ENCODE data around the gene ATP1A1. TPM values are rescaled to one million over a fixed set of nuclear protein-coding genes. Genes with fewer than 3 reads are reported as not detected.

ATP1A1 gene
- total RNA-seq, 1 donor from 2014 or later: 358 TPM

DNA sequence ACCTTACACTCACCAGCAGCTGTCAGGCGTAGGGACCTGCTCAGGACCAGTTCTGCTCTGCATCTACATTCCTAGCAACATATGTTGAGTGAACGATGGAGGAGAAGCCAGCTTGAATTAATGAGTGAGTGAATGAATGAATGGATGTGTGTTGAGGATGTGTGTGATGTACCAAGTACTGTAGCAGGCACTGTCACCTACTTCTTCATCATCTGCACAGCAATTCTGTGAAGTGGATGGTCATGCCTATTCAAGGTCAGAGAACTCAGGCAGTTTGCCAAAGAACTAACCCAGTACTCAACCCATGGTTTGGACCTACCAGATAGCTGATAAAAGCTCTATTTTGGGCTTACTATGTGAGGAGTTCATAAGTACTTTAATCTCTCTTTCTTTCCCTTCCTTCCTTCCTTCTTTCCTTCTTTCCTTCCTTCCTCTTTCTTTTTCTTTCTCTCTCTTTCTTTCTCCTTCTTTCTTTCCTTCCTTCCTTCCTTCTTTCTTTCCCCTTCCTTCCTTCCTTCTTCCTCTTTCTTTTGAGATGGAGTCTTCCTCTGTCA lies 56.9 kb downstream of the ATP1A1 start:
- H3K4me3 ChIP-seq: no peak overlapping the region
- intact Hi-C loops (cut with DNase I): no loop called here
- no peaks in the 10 kb centered on the region for H3K9me3 ChIP-seq
- TF ChIP-seq POLR2A (IDR thresholded peaks at IDR 0.05) (no peak), POLR2AphosphoS5 (IDR thresholded peaks at IDR 0.05; ENCODE audit: insufficient read depth in 1 of 2, low read depth in 1 of 2) (no peak)
- TF ChIP-seq, protein P1, sequence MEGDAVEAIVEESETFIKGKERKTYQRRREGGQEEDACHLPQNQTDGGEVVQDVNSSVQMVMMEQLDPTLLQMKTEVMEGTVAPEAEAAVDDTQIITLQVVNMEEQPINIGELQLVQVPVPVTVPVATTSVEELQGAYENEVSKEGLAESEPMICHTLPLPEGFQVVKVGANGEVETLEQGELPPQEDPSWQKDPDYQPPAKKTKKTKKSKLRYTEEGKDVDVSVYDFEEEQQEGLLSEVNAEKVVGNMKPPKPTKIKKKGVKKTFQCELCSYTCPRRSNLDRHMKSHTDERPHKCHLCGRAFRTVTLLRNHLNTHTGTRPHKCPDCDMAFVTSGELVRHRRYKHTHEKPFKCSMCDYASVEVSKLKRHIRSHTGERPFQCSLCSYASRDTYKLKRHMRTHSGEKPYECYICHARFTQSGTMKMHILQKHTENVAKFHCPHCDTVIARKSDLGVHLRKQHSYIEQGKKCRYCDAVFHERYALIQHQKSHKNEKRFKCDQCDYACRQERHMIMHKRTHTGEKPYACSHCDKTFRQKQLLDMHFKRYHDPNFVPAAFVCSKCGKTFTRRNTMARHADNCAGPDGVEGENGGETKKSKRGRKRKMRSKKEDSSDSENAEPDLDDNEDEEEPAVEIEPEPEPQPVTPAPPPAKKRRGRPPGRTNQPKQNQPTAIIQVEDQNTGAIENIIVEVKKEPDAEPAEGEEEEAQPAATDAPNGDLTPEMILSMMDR (IDR thresholded peaks at IDR 0.05): no peak
- H3K27ac ChIP-seq: no peak overlapping the region
- H3K27me3 ChIP-seq: no peaks in the 10 kb centered on the region
- no peaks in the 10 kb centered on the region for H3K4me1 ChIP-seq
- no peaks in the 10 kb centered on the region for H3K36me3 ChIP-seq
- peak in 1 of 2 donors; percentile 60 for DNase-seq (ENCODE audit: extremely low spot score in 2 of 2)

DNA sequence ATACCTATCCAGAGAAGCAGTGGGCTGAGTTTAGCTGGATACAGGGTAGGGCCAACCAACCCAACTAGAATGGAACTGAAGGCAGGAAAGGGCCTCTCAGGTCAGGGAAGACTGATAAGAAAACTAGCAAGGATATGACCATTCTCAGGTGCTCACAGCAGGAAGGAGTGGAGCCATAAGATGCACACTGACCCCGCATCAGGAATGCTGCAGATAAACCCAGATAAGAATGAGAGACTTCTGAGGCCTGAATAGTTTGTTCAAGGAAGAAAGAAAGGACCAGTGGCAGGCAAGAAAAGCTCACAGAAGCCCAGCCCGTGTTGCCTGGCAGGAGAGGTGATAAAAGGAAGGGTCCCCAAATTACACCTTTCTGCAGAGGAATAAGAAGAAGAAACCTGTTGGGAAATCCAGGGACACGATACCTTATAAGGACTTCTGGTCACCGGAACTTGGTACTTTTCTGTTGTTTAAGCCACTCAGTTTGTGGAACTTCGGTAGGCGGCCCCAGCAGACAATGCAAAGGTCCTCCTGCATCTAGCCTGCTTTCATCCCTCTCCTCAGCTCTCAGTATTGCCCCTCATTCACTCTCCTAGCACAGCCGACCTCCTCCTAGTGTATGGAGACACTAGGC lies 58.9 kb downstream of the ATP1A1 start:
- intact Hi-C loops (cut with DNase I): no loop called here
- TF ChIP-seq, protein P1 (IDR thresholded peaks at IDR 0.05): no peak
- TF ChIP-seq POLR2A (IDR thresholded peaks at IDR 0.05) (no peak), POLR2AphosphoS5 (IDR thresholded peaks at IDR 0.05; ENCODE audit: insufficient read depth in 1 of 2, low read depth in 1 of 2) (no peak)
- peak in 1 of 2 donors; percentile 34 for DNase-seq (ENCODE audit: extremely low spot score in 2 of 2)
- no peaks in the 10 kb centered on the region for H3K4me1 ChIP-seq
- H3K4me3 ChIP-seq: no peak overlapping the region
- H3K27me3 ChIP-seq: no peaks in the 10 kb centered on the region
- no peaks in the 10 kb centered on the region for H3K9me3 ChIP-seq
- H3K36me3 ChIP-seq: no peaks in the 10 kb centered on the region
- H3K27ac ChIP-seq: no peak overlapping the region

GRCh38 chr1:116432655-116433265 lies 59.7 kb downstream of the ATP1A1 start:
- intact Hi-C loops (cut with DNase I): no loop called here
- TF ChIP-seq, protein P1 (IDR thresholded peaks at IDR 0.05): no peak
- TF ChIP-seq POLR2A (IDR thresholded peaks at IDR 0.05) (no peak), POLR2AphosphoS5 (IDR thresholded peaks at IDR 0.05; ENCODE audit: insufficient read depth in 1 of 2, low read depth in 1 of 2) (no peak)
- H3K4me3 ChIP-seq: no peak overlapping the region
- H3K27ac ChIP-seq: no peak overlapping the region
- H3K4me1 ChIP-seq: no peaks in the 10 kb centered on the region
- H3K27me3 ChIP-seq: no peaks in the 10 kb centered on the region
- no peaks in the 10 kb centered on the region for H3K9me3 ChIP-seq
- no peak for DNase-seq (ENCODE audit: extremely low spot score in 2 of 2)
- H3K36me3 ChIP-seq: no peaks in the 10 kb centered on the region

GRCh38 chr1:116433275-116434257 lies 60.5 kb downstream of the ATP1A1 start:
- intact Hi-C loops (cut with DNase I): no loop called here
- Histone ChIP-seq H3K4me1 (no peaks in the 10 kb centered on the region), H3K9me3 (no peaks in the 10 kb centered on the region), H3K36me3 (no peaks in the 10 kb centered on the region), H3K27me3 (no peaks in the 10 kb centered on the region), H3K4me3 (no peak overlapping the region), H3K27ac (no peak overlapping the region)
- DNase-seq (ENCODE audit: extremely low spot score in 2 of 2): no peak
- TF ChIP-seq, protein P1 (IDR thresholded peaks at IDR 0.05): no peak
- TF ChIP-seq POLR2AphosphoS5 (IDR thresholded peaks at IDR 0.05; ENCODE audit: insufficient read depth in 1 of 2, low read depth in 1 of 2): no peak
- TF ChIP-seq POLR2A (IDR thresholded peaks at IDR 0.05): no peak

All from vagina (tissue), 2 donors.